ENCODE measurements around the gene KCNJ2. TPM values are rescaled to one million over a fixed set of nuclear protein-coding genes. Genes with fewer than 3 reads are reported as not detected.

Gene KCNJ2
- total RNA-seq, 1 experiment from 2014 or later: 0.36 TPM

DNA sequence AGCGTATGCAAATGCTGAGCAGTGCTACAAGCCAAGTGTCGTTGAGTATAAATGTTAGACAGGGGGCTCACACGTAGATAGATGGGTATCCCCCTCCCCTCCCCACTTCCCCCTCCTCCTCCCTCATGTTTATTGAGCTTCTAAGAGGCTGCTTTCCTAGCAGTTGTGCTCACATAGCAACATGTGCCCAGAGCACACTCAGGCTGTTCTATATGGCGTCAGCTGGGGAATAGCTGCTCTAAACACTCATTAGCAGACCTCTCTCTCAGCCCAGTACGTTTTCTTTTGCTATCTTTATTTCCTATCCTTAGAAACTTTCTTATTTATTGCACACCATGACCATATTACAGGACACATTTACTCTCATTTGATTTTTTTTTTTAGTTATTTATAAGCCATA lies 1.8 kb downstream of the KCNJ2 start:
- no TSS peak for BruUV-seq (replicated peaks)
- no peak for TF ChIP-seq EZH2 (IDR thresholded peaks at IDR 0.05; ENCODE audit: low read length, unreplicated experiment)
- TF ChIP-seq, protein P1, sequence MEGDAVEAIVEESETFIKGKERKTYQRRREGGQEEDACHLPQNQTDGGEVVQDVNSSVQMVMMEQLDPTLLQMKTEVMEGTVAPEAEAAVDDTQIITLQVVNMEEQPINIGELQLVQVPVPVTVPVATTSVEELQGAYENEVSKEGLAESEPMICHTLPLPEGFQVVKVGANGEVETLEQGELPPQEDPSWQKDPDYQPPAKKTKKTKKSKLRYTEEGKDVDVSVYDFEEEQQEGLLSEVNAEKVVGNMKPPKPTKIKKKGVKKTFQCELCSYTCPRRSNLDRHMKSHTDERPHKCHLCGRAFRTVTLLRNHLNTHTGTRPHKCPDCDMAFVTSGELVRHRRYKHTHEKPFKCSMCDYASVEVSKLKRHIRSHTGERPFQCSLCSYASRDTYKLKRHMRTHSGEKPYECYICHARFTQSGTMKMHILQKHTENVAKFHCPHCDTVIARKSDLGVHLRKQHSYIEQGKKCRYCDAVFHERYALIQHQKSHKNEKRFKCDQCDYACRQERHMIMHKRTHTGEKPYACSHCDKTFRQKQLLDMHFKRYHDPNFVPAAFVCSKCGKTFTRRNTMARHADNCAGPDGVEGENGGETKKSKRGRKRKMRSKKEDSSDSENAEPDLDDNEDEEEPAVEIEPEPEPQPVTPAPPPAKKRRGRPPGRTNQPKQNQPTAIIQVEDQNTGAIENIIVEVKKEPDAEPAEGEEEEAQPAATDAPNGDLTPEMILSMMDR (conservative IDR thresholded peaks at IDR 0.05; ENCODE audit: low read depth, low read length): no peak
- no peak for TF ChIP-seq EZH2phosphoT487 (IDR thresholded peaks at IDR 0.05; ENCODE audit: borderline replicate concordance, low read length)
- H3F3A ChIP-seq (ENCODE audit: low read length, unreplicated experiment): no peaks in the 10 kb centered on the region
- ChIA-PET POLR2A (ENCODE audit: unreplicated experiment) (no interaction called here), CTCF (interaction anchor here (0.6 kb wide), 2 partner anchors 348 to 648 kb away, joined by 3 to 4 read pairs; no protein-coding TSS in a partner anchor)
- H3K79me2 ChIP-seq (ENCODE audit: low read length): no peaks in the 10 kb centered on the region
- H3K9me2 ChIP-seq (replicated peaks; ENCODE audit: low read length): no peaks in the 10 kb centered on the region
- H4K20me1 ChIP-seq (ENCODE audit: low read length): no peaks in the 10 kb centered on the region
- H2AFZ ChIP-seq (ENCODE audit: low read length): no peak overlapping the region
- no peak for ATAC-seq
- H3K9ac ChIP-seq (ENCODE audit: low read length): no peak overlapping the region
- no peaks in the 10 kb centered on the region for H3K36me3 ChIP-seq (ENCODE audit: low read depth, low read length)
- H3K4me2 ChIP-seq (ENCODE audit: low read length): no peak overlapping the region
- H3K27ac ChIP-seq (ENCODE audit: low read length): no peak overlapping the region
- peaks cover 11% of the 10 kb centered on the region for H3K4me1 ChIP-seq (ENCODE audit: insufficient read depth, low read length)
- H3K9me3 ChIP-seq (ENCODE audit: low read length): no peaks in the 10 kb centered on the region
- no peak overlapping the region for H3K4me3 ChIP-seq (ENCODE audit: low read length)
- peaks cover 44% of the 10 kb centered on the region for H3K27me3 ChIP-seq (ENCODE audit: low read length)
- DNase-seq: no peak
- intact Hi-C loops (cut with micrococcal nuclease): no loop called here

DNA sequence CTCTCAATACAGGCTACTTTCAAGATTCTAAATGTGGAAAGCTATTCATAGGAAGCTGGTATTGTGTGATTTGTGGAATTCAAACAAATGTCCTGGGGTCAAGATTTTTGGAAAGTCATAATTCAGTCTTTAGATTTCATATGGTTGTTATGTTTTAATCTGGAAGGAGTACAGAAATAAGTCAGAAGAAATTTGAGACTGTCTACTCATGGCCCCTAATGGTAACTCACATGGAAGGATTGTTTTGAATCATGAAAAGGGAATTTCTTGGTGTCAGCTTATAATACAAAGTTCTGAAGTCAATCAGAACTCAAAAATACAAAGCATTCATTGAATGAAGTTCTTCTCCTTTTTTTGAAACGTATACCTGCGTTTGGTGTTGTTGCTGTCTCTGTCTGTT lies 3.1 kb downstream of the KCNJ2 start:
- intact Hi-C loops (cut with micrococcal nuclease): no loop called here
- ChIA-PET CTCF (interaction anchor here (0.6 kb wide), 2 partner anchors 379 to 393 kb away, joined by 3 to 5 read pairs; no protein-coding TSS in a partner anchor), POLR2A (ENCODE audit: unreplicated experiment) (no interaction called here)

DNA sequence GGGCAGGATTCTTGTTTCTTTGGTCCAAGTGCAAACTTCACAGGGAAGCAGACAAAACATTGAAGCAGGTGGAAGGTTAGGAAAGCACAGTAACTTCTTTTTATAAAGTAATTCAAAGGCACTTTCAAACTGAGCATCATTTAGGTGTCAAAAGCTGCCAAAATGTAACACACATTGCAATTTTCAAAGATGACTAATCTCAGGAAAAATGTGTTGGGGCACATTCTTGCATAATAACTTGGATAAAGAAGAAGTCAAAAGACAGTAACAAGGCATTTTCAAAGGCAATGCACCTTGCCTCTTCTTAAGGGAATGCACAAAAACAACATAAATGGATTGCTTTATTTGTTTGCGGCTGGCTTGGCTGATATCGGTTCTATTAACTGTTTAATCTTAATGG lies 3.6 kb downstream of the KCNJ2 start:
- no peaks in the 10 kb centered on the region for H3K9me2 ChIP-seq (replicated peaks; ENCODE audit: low read length)
- POLR2A ChIA-PET (ENCODE audit: unreplicated experiment): no interaction called here
- H3F3A ChIP-seq (ENCODE audit: low read length, unreplicated experiment): no peaks in the 10 kb centered on the region
- H3K4me3 ChIP-seq (ENCODE audit: low read length): no peak overlapping the region
- H3K4me1 ChIP-seq (ENCODE audit: insufficient read depth, low read length): peaks cover 8% of the 10 kb centered on the region
- H3K36me3 ChIP-seq (ENCODE audit: low read depth, low read length): no peaks in the 10 kb centered on the region
- ATAC-seq: no peak
- H3K27me3 ChIP-seq (ENCODE audit: low read length): peaks cover 56% of the 10 kb centered on the region
- H4K20me1 ChIP-seq (ENCODE audit: low read length): no peaks in the 10 kb centered on the region
- TF ChIP-seq, protein P1 (conservative IDR thresholded peaks at IDR 0.05; ENCODE audit: low read depth, low read length): no peak
- TF ChIP-seq EZH2phosphoT487 (IDR thresholded peaks at IDR 0.05; ENCODE audit: borderline replicate concordance, low read length) (no peak), EZH2 (IDR thresholded peaks at IDR 0.05; ENCODE audit: low read length, unreplicated experiment) (no peak)
- intact Hi-C loops (cut with micrococcal nuclease): no loop called here
- H3K27ac ChIP-seq (ENCODE audit: low read length): no peak overlapping the region
- H3K4me2 ChIP-seq (ENCODE audit: low read length): no peak overlapping the region
- no peaks in the 10 kb centered on the region for H3K79me2 ChIP-seq (ENCODE audit: low read length)
- CTCF ChIA-PET: interaction anchor here (0.6 kb wide), 1 partner anchor 394 kb away, joined by 3 read pairs; no protein-coding TSS in a partner anchor
- H3K9me3 ChIP-seq (ENCODE audit: low read length): no peaks in the 10 kb centered on the region
- no TSS peak for BruUV-seq (replicated peaks)
- no peak overlapping the region for H3K9ac ChIP-seq (ENCODE audit: low read length)
- H2AFZ ChIP-seq (ENCODE audit: low read length): no peak overlapping the region
- DNase-seq: peak; percentile 25

More for the DNA sequence above, 3.1 kb downstream of the KCNJ2 start:
- Histone ChIP-seq H3K9ac (ENCODE audit: low read length) (no peak overlapping the region), H3K4me3 (ENCODE audit: low read length) (no peak overlapping the region), H3K4me2 (ENCODE audit: low read length) (no peak overlapping the region), H4K20me1 (ENCODE audit: low read length) (no peaks in the 10 kb centered on the region), H2AFZ (ENCODE audit: low read length) (no peak overlapping the region), H3K4me1 (ENCODE audit: insufficient read depth, low read length) (peaks cover 11% of the 10 kb centered on the region), H3K36me3 (ENCODE audit: low read depth, low read length) (no peaks in the 10 kb centered on the region), H3K27me3 (ENCODE audit: low read length) (peaks cover 53% of the 10 kb centered on the region), H3K9me2 (replicated peaks; ENCODE audit: low read length) (no peaks in the 10 kb centered on the region), H3K27ac (ENCODE audit: low read length) (no peak overlapping the region), H3F3A (ENCODE audit: low read length, unreplicated experiment) (no peaks in the 10 kb centered on the region), H3K79me2 (ENCODE audit: low read length) (no peaks in the 10 kb centered on the region), H3K9me3 (ENCODE audit: low read length) (no peaks in the 10 kb centered on the region)
- ATAC-seq (no peak), DNase-seq (no peak)
- BruUV-seq (replicated peaks): no TSS peak
- TF ChIP-seq EZH2phosphoT487 (IDR thresholded peaks at IDR 0.05; ENCODE audit: borderline replicate concordance, low read length) (no peak), EZH2 (IDR thresholded peaks at IDR 0.05; ENCODE audit: low read length, unreplicated experiment) (no peak)
- TF ChIP-seq, protein P1 (conservative IDR thresholded peaks at IDR 0.05; ENCODE audit: low read depth, low read length): no peak

Data from PC-3 (cell line).